Upper lobe of left lung (tissue), 6 donors: ENCODE results near the gene XPNPEP3. TPM values are rescaled to one million over a fixed set of nuclear protein-coding genes. Genes with fewer than 3 reads are reported as not detected.
A peak's percentile ranks its signal among the peaks of the same experiment; 100 is the strongest.
"Not testable (repeated sequence)": the region's sequence is repeated elsewhere in the genome, so short reads cannot be mapped to it uniquely, and the experiment has no call there.

ENCODE experiments used
- ATAC-seq, 2 donors: fragments of 200-7000 bp; cut with Tn5 transposase; one replicate each; pipeline ENCODE4 v1.9.1; 2022; ENCODE audit warnings: mild to moderate bottlenecking in 2 of 2, moderate library complexity in 2 of 2; ENCODE audit not compliant: low FRiP score in 2 of 2
- DNase-seq, 2 donors: peaks; one replicate each; pipeline ENCODE4 v3.0.0-alpha.2; 2019 to 2020
- H3K27ac ChIP-seq, 4 donors: fragments of 200-600 bp; sonication (generic); one replicate each; pipeline ENCODE4 v1.5.1; 2016 to 2019
- H3K27me3 ChIP-seq, 4 donors: fragments of 200-600 bp; sonication (generic); one replicate each; pipeline ENCODE4 v1.5.1; 2017 to 2019
- H3K36me3 ChIP-seq, 4 donors: fragments of 200-600 bp; sonication (generic); one replicate each; pipeline ENCODE4 v1.5.1; 2016 to 2019
- H3K4me1 ChIP-seq, 4 donors: fragments of 200-600 bp; sonication (generic); one replicate each; pipeline ENCODE4 v1.5.1; 2018 to 2019
- H3K4me3 ChIP-seq, 4 donors: fragments of 200-600 bp; sonication (generic); one replicate each; pipeline ENCODE4 v1.5.1; 2017 to 2019; ENCODE audit warnings: mild to moderate bottlenecking in 2 of 4, moderate library complexity in 1 of 4
- H3K9me3 ChIP-seq, 4 donors: fragments of 200-600 bp; sonication (generic); one replicate each; pipeline ENCODE4 v1.5.1; 2018 to 2019
- CTCF ChIP-seq, 6 experiments: fragments of 450-650 bp in 4 of 6; fragments of 200-600 bp in 2 of 6; sonication (generic) in 2 of 6; IDR thresholded peaks; one replicate each; pipeline ENCODE4 v1.5.1; 2016 to 2019; ENCODE audit warnings: antibody characterized with exemption in 6 of 6
- EP300 ChIP-seq, 4 donors: sonication (generic); formaldehyde crosslinking; IDR thresholded peaks; one replicate each; pipeline ENCODE4 v1.5.1; 2017; ENCODE audit warnings: antibody characterized with exemption in 4 of 4, control low read depth in 2 of 4
- POLR2A ChIP-seq, 4 donors: fragments of 450-650 bp; IDR thresholded peaks; one replicate each; pipeline ENCODE4 v1.5.1; 2016 to 2017; ENCODE audit warnings: antibody characterized with exemption in 4 of 4, mild to moderate bottlenecking in 2 of 4
- POLR2AphosphoS5 ChIP-seq, 2 donors: sonication (generic); formaldehyde crosslinking; IDR thresholded peaks; one replicate each; pipeline ENCODE4 v1.5.1; 2017; ENCODE audit warnings: antibody characterized with exemption in 2 of 2
- WGBS, 2 donors: methylation state at CpG; one replicate each; pipeline ENCODE4 v1.1.5; 2017 to 2018; 5-methylcytosine and 5-hydroxymethylcytosine counted together
- total RNA-seq, 6 donors: library from RNA; depleted of rRNA in 4 of 6; stranded (reverse); fragments of >200 nt in 4 of 6; gene quantifications; one replicate each; pipeline versions ENCODE4 v1.1.0 to v1.2.1, GENCODE V29; 2016 to 2021
- donor health status: DM: no; HTN: no; CAD: no; lungs with moderate emphysema.
- donor health status: DM: no; HTN: yes; CAD: no; lungs with severe emphysema.

Gene XPNPEP3
- total RNA-seq, 6 donors from 2014 or later = 10.9 to 40.9 (median 15.1) TPM

- ATAC-seq = no peak
- Histone ChIP-seq H3K4me1 (no peaks in the 10 kb centered on the region), H3K27ac (no peak overlapping the region), H3K36me3 (peaks cover 8 to 81% (median 39%) of the 10 kb centered on the region in 4 donors), H3K4me3 (no peak overlapping the region), H3K27me3 (no peaks in the 10 kb centered on the region), H3K9me3 (no peaks in the 10 kb centered on the region)
- 82 to 87% methylated on average over 7 of the region's 7 CpGs for WGBS, 2 donors
- no peak for TF ChIP-seq EP300 (IDR thresholded peaks at IDR 0.05)
- no peak for TF ChIP-seq POLR2AphosphoS5 (IDR thresholded peaks at IDR 0.05)
- TF ChIP-seq CTCF (IDR thresholded peaks at IDR 0.05) = no peak
- TF ChIP-seq POLR2A (IDR thresholded peaks at IDR 0.05) = no peak
- DNase-seq = no peak
These were observed 29.8 kb upstream of the XPNPEP3 start for GRCh38 chr22:40826984-40827741.

DNA sequence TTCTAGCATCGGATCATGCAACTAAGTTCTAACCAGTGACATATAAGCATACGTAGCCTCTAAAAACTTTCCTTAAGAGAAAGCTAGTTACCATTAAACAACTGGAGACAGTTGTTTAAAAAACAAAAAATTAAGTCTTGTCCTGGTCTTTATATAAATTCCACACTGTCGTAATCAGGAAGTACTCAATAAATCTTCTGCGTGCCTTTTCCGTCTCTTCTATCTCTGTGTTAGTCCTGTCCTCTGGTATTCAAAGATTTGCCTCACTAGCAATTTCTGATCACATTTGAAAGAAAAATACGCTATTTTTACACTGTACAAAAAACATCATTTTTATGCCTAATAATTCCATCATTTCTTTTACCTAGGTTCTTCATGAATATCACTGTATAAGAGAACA, 27.8 kb upstream of the XPNPEP3 start:
- TF ChIP-seq EP300 (IDR thresholded peaks at IDR 0.05) = no peak
- no peak for TF ChIP-seq POLR2AphosphoS5 (IDR thresholded peaks at IDR 0.05)
- no peak for TF ChIP-seq CTCF (IDR thresholded peaks at IDR 0.05)
- TF ChIP-seq POLR2A (IDR thresholded peaks at IDR 0.05) = no peak
- no peaks in the 10 kb centered on the region for H3K4me1 ChIP-seq
- peaks cover 16 to 87% (median 46%) of the 10 kb centered on the region in 4 donors for H3K36me3 ChIP-seq
- ATAC-seq = no peak
- 69 to 71% methylated on average over 6 of the region's 6 CpGs for WGBS, 2 donors
- no peak overlapping the region for H3K4me3 ChIP-seq
- H3K27me3 ChIP-seq = no peaks in the 10 kb centered on the region
- peak overlapping the region in 1 of 4 donors; percentile 1 for H3K27ac ChIP-seq
- no peaks in the 10 kb centered on the region for H3K9me3 ChIP-seq
- no peak for DNase-seq

DNA sequence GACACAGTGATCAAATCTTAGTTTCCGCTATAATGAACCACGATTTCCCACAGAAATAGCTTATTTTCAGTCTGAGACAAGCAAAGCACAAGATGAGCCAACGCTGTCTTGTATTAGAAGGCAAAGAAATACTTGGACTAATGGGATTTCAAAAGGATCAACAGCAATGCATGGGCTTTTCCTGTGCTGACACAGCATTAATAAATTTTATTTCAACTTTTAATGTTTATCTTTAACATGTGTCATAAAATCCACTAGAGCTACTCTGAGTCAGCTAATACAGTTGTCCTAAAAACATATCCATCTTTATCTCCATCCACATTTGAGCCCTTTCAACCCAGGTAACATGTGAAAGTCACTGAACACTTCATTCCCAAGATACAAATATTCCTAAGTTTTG, 22.3 kb upstream of the XPNPEP3 start:
- no peak overlapping the region for H3K27ac ChIP-seq
- 93 to 99% methylated on average over 3 of the region's 3 CpGs for WGBS, 2 donors
- DNase-seq = no peak
- no peak for TF ChIP-seq CTCF (IDR thresholded peaks at IDR 0.05)
- no peak for TF ChIP-seq EP300 (IDR thresholded peaks at IDR 0.05)
- TF ChIP-seq POLR2AphosphoS5 (IDR thresholded peaks at IDR 0.05) = no peak
- TF ChIP-seq POLR2A (IDR thresholded peaks at IDR 0.05) = no peak
- no peaks in the 10 kb centered on the region for H3K27me3 ChIP-seq
- no peaks in the 10 kb centered on the region for H3K9me3 ChIP-seq
- no peaks in the 10 kb centered on the region for H3K4me1 ChIP-seq
- peaks cover 22 to 97% (median 59%) of the 10 kb centered on the region in 4 donors for H3K36me3 ChIP-seq
- ATAC-seq = no peak
- H3K4me3 ChIP-seq = no peak overlapping the region

- Histone ChIP-seq H3K36me3 (peaks cover 19 to 99% (median 69%) of the 10 kb centered on the region in 4 donors), H3K9me3 (no peaks in the 10 kb centered on the region), H3K4me3 (no peak overlapping the region), H3K4me1 (no peaks in the 10 kb centered on the region), H3K27me3 (no peaks in the 10 kb centered on the region), H3K27ac (no peak overlapping the region)
- no peak for DNase-seq
- ATAC-seq = no peak
- no peak for TF ChIP-seq CTCF (IDR thresholded peaks at IDR 0.05)
- no peak for TF ChIP-seq POLR2A (IDR thresholded peaks at IDR 0.05)
- no peak for TF ChIP-seq EP300 (IDR thresholded peaks at IDR 0.05)
- no peak for TF ChIP-seq POLR2AphosphoS5 (IDR thresholded peaks at IDR 0.05)
- WGBS, 2 donors = 90 to 95% methylated on average over 3 of the region's 3 CpGs
These were observed 18.5 kb upstream of the XPNPEP3 start for GRCh38 chr22:40838486-40838885.

DNA sequence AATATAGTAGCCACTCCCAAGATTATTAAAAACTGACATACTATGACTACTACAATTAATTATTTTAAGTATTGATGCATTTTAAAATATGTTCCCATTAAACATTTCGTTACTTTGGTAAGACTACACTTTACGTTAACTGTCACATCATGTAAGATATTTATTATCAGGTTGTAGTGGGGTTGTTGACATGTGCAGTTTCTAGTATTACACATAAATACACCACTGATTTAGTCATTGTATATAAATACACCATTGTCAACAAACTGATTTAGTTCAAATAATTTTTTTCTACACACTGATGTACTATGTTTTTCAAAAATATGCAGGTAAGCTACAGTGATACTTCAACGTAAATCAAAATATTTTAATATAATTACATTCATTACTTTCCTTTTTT, 12.0 kb upstream of the XPNPEP3 start:
- ATAC-seq (no peak), DNase-seq (no peak)
- H3K4me1 ChIP-seq = no peaks in the 10 kb centered on the region
- no peak overlapping the region for H3K4me3 ChIP-seq
- no peaks in the 10 kb centered on the region for H3K27me3 ChIP-seq
- peaks cover 26 to 100% (median 72%) of the 10 kb centered on the region in 4 donors for H3K36me3 ChIP-seq
- no peak for TF ChIP-seq POLR2A (IDR thresholded peaks at IDR 0.05)
- no peak for TF ChIP-seq POLR2AphosphoS5 (IDR thresholded peaks at IDR 0.05)
- TF ChIP-seq EP300 (IDR thresholded peaks at IDR 0.05) = no peak
- TF ChIP-seq CTCF (IDR thresholded peaks at IDR 0.05) = no peak
- no peak overlapping the region for H3K27ac ChIP-seq
- no peaks in the 10 kb centered on the region for H3K9me3 ChIP-seq
- 94 to 97% methylated on average over 3 of the region's 3 CpGs for WGBS, 2 donors

GRCh38 chr22:40845816-40846215, 11.1 kb upstream of the XPNPEP3 start:
- H3K4me3 ChIP-seq, ATAC-seq, DNase-seq, H3K27ac ChIP-seq, H3K9me3 ChIP-seq, H3K4me1 ChIP-seq, H3K27me3 ChIP-seq: not testable (repeated sequence)
- 93 to 94% methylated on average over 11 of the region's 11 CpGs for WGBS, 2 donors
- peaks cover 26 to 98% (median 65%) of the 10 kb centered on the region in 4 donors for H3K36me3 ChIP-seq
